Activated T-cell treated with anti-CD3 and anti-CD28 coated beads, Interleukin-2, amount 50 U/mL, for 72 hours (primary cell): ENCODE results near the gene EIF1AX. TPM values are rescaled to one million over a fixed set of nuclear protein-coding genes. Genes with fewer than 3 reads are reported as not detected.
A peak's percentile ranks its signal among the peaks of the same experiment; 100 is the strongest.
"Not testable (repeated sequence)": the region's sequence is repeated elsewhere in the genome, so short reads cannot be mapped to it uniquely, and the experiment has no call there.

Experiments used
- ATAC-seq, 2 donors: fragments of 150-1000 bp; cut with Tn5 transposase; replicated peaks in 1 of 2; 2 replicates each; pipeline ENCODE4 v1.10.0; 2021; ENCODE audit warnings: moderate library complexity in 2 of 2, mild to moderate bottlenecking in 1 of 2
- DNase-seq, 2 donors: peaks; one replicate each; pipeline ENCODE4 v3.0.0; 2021 to 2022; ENCODE audit warnings: mixed read lengths in 1 of 2
- H3K27ac Mint-ChIP-seq: one replicate; pipeline ENCODE4 v1.8.0; 2022; ENCODE audit warnings: mild to moderate bottlenecking, moderate library complexity, mixed read lengths
- H3K27me3 Mint-ChIP-seq: one replicate; pipeline ENCODE4 v1.8.0; 2022; ENCODE audit warnings: low read depth, mixed read lengths
- H3K36me3 Mint-ChIP-seq, 2 donors: one replicate each; pipeline ENCODE4 v1.8.0; 2022; ENCODE audit warnings: mixed read lengths in 2 of 2, mild to moderate bottlenecking in 1 of 2; ENCODE audit not compliant: insufficient read depth in 2 of 2
- H3K4me1 Mint-ChIP-seq: one replicate; pipeline ENCODE4 v1.8.0; 2022; ENCODE audit warnings: low read depth, mixed read lengths
- H3K4me3 Mint-ChIP-seq, 2 donors: one replicate each; pipeline ENCODE4 v1.8.0; 2022; ENCODE audit warnings: mild to moderate bottlenecking in 2 of 2, mixed read lengths in 2 of 2, moderate library complexity in 2 of 2
- H3K9me3 Mint-ChIP-seq, 2 donors: one replicate each; pipeline ENCODE4 v1.8.0; 2022; ENCODE audit warnings: mixed read lengths in 2 of 2
- total RNA-seq, 2 donors: library from RNA; stranded (reverse); gene quantifications; one replicate each; pipeline ENCODE4 v1.2.3, GENCODE V29; 2022

Gene EIF1AX, protein sequence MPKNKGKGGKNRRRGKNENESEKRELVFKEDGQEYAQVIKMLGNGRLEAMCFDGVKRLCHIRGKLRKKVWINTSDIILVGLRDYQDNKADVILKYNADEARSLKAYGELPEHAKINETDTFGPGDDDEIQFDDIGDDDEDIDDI
- 100 to 1,000 TPM in 1 of 2 donors, 10 to 100 TPM in 1; 66.1 to 117 TPM for total RNA-seq

DNA sequence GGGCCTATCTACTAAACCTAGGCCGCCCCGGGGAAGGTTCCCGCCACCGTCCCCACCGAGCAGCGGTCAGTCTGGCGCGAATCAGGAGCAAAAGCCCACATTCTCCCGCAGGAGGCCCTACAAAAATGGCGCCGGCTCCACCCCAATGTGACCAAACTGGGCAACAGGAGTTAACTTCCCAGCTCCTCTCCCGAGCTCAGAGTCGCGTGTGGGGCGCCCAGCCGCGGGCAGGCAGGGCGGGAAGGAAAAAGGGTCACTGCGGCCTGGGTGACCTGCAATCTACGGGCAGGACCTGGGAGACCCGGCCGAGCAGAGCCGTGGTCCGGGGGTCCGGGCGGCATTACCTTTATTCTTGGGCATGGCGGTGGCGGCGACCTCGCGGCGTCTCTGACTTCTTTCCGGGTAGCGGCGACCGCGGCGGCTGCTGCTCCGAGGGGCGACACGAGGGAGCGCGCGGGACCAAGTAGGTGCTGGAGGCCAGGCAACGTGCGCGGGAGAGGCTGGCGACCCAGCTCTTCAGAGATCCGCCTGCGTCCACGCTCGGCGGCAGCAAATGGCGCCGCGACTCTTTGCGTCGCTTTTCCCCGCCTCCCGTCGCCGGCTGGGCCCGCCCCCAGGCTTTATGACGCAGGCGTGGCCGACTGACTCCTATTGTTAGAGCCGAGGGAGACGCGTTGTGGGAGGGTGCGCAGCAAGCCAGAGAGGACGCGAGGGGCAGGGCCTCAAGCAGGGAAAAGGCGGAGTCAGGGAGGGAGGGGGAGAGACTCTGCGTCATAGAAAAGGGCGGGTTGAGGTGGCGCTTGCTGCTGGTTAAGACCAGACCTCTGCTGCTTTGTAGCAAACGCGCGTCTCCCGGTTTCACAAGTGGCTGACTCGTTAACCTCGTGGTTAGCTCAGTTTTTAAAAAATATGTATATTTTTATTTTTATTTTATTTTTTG, at the start of gene EIF1AX:
Gene EIF1AX, minus strand, starts transcription at position 558 of the 940 bp plus-strand sequence. Its CDS starts 198 bp downstream, at position 360.
- H3K27ac Mint-ChIP-seq: peak within 1 kb of the TSS; percentile 88
- H3K27me3 Mint-ChIP-seq: no peaks in the 10 kb centered on the region
- peaks cover 3 to 23% of the 10 kb centered on the region in 2 donors for H3K36me3 Mint-ChIP-seq
- H3K4me1 Mint-ChIP-seq: peaks cover 60% of the 10 kb centered on the region
- DNase-seq (peak; percentile 94 to 99), ATAC-seq (peak; percentile 98 to 99)
- peak within 1 kb of the TSS; percentile 91 to 95 for H3K4me3 Mint-ChIP-seq
- no peaks in the 10 kb centered on the region for H3K9me3 Mint-ChIP-seq

DNA sequence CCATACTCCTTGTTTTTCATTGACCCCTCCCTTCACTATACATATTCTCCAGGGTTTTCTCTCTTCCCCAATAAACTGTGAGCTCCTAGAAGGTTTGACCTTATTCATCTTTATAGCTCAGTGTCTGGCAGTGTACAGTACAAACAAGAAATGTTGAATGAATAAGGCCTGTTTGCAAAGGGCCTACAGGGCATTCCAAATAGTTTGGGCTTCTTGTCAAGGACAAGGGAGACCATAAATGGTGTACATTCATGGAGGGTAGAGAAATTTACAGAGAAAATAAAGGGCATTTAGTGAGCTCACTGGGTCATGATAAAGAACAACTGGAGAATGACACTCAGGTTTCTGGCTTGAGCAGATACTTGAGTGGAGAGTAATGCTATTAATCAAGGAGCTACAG, 47.5 kb upstream of the EIF1AX start:
- ATAC-seq: no peak
- no peaks in the 10 kb centered on the region for H3K9me3 Mint-ChIP-seq
- H3K4me1 Mint-ChIP-seq: no peaks in the 10 kb centered on the region
- H3K27ac Mint-ChIP-seq: peak overlapping the region; percentile 74
- no peak overlapping the region for H3K4me3 Mint-ChIP-seq
- H3K27me3 Mint-ChIP-seq: peaks cover 8% of the 10 kb centered on the region
- peaks cover 5 to 21% of the 10 kb centered on the region in 2 donors for H3K36me3 Mint-ChIP-seq
- DNase-seq: no peak

DNA sequence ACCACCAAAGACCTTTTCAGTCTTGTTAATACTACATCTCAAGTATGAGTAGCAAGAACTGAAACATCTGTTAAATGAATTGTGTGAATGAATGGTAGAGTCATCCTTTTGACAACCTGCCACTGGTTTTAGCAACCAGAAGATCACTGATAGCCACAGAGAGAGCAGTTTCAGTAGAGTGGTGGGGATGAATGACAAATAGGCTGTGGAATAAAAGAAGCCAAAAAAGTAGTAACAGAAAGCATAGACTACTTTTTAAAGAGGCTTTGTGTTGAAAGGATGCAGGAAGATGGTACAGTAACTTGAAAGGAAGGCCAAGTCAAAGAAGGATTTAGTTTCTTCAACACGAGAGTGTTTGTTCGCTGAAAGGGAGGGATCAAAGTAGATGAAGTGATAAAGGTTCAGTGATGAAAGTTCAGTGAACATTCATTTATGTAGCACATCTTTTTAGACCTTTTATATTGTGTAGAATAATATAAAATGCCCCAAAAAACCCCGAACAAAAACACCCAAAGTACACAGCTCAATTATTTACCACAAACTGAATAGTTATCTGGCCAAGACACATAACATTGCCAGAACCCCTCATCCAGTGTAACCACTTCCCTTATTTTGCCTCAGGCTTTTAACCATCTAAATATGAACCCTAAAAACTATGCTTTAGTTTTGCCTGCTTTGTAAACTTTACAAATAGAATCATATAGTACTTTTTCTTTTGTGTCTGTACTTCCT, 40.1 kb upstream of the EIF1AX start:
- Mint-ChIP-seq H3K36me3 (peaks cover 5 to 19% of the 10 kb centered on the region in 2 donors), H3K4me1 (peaks cover 22% of the 10 kb centered on the region), H3K27ac (peak overlapping the region; percentile 55), H3K9me3 (no peaks in the 10 kb centered on the region), H3K27me3 (peaks cover 7% of the 10 kb centered on the region), H3K4me3 (peak overlapping the region in 1 of 2 donors; percentile 13)
- DNase-seq: no peak
- peak; percentile 88 to 91 for ATAC-seq

DNA sequence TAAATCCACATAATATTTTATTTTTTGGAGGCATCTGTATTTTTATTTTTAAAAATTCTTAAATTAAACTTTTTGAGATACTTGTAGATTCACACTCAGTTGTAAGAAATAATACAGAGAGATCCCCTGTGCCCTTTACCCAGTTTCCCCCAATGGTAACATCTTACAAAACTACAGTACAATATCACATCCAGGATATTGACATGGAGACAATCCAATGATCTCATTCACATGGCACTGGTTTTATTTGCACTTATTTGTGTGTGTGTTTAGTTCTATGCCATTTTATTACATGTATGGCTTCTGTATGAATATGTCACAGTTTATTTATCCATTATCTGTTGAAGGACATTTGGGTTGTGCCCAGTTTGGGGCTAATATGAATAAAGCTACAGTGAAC, 35.5 kb upstream of the EIF1AX start:
- Mint-ChIP-seq H3K4me1 (peaks cover 8% of the 10 kb centered on the region), H3K4me3 (no peak overlapping the region)

DNA sequence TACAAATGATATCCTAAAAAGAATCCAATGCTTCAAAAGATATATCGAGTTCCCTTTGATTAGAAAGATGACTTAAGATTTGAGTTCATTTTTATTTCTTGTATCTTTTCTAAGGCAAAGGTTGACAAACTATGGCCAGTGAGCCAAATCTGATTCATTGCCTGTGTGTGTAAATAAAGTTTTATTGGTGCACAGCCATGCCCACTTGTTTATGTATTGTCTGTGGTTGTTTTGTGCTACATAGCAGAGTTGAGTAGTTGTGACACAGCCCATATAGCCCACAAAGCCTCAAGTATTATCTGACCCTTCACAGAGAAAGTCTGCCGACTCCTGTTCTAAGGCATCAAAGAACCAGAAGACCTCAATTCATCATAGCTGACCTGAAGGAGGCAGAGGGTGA, 32.2 kb upstream of the EIF1AX start:
- Mint-ChIP-seq H3K27me3 (peaks cover 2% of the 10 kb centered on the region), H3K4me1 (no peaks in the 10 kb centered on the region), H3K27ac (no peak overlapping the region), H3K4me3 (no peak overlapping the region), H3K9me3 (no peaks in the 10 kb centered on the region), H3K36me3 (peaks cover 1 to 6% of the 10 kb centered on the region in 2 donors)
- DNase-seq (no peak), ATAC-seq (no peak)

More for the DNA sequence above, 35.5 kb upstream of the EIF1AX start:
- no peak overlapping the region for H3K27ac Mint-ChIP-seq
- H3K36me3 Mint-ChIP-seq: peaks cover 5 to 7% of the 10 kb centered on the region in 2 donors
- H3K27me3 Mint-ChIP-seq: peaks cover 7% of the 10 kb centered on the region
- DNase-seq (no peak), ATAC-seq (no peak)
- H3K9me3 Mint-ChIP-seq: no peaks in the 10 kb centered on the region

DNA sequence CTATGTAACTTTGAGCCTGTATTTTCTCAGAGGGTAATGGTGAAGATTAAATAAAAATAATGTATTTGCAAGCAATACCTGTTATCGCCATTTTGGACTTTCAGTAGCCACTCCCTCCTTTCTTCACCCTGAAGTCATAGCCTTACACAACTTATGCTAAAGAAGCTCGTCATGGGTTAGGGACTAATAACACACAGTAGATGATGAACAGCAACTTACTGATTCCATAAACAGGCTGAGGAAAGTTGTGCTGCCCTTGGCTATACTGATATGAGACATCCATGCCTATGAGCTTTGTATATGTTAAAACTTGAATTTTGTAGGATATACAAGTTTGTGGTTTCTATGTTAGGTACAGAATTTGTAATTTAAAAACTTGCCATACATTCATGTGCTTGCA, 31.7 kb upstream of the EIF1AX start:
- ATAC-seq (no peak), DNase-seq (no peak)
- Mint-ChIP-seq H3K36me3 (peaks cover 0 to 6% of the 10 kb centered on the region in 2 donors), H3K9me3 (no peaks in the 10 kb centered on the region), H3K27me3 (no peaks in the 10 kb centered on the region), H3K4me1 (no peaks in the 10 kb centered on the region), H3K27ac (no peak overlapping the region), H3K4me3 (no peak overlapping the region)

DNA sequence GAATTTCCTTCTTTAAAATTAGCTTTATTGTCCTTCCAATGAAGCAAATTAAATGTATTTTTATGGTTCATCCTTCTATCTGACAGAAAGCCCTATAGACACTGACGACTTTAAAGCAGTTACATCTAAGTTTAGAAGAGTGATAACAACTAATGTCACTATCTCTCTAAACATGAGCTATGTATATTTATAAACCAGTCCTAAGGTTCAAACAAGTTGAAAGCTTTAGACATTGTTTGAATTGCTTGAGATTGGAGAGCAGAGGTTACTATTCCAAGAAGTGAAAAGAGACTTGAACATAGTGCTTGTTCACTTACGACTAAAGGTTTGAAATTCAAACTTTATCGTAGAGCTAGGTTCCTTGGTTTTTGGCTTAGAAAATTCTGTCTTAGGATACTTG, 30.2 kb upstream of the EIF1AX start:
- peaks cover 0 to 7% of the 10 kb centered on the region in 2 donors for H3K36me3 Mint-ChIP-seq
- no peak overlapping the region for H3K4me3 Mint-ChIP-seq
- ATAC-seq: no peak
- H3K27me3 Mint-ChIP-seq: no peaks in the 10 kb centered on the region
- no peak for DNase-seq
- no peak overlapping the region for H3K27ac Mint-ChIP-seq
- H3K9me3 Mint-ChIP-seq: no peaks in the 10 kb centered on the region
- no peaks in the 10 kb centered on the region for H3K4me1 Mint-ChIP-seq

DNA sequence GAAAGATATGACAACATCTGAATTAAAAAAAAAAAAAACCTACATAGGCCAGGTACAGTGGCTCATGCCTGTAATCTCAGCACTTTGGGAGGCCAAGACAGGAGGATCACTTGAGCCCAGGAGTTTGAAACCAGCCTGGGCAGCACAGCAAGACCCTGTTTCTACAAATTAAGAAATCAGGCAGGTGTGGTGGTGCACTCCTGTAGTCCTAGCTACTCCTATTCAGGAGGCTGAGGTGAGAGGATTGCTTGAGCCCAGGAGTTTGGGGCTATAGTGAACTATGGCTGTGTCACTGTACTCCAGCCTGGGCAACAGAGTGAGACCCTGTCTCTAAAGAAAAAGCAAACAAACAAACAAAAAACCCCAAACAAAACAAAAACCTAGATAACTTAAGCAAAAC, 20.9 kb upstream of the EIF1AX start:
- H3K27ac Mint-ChIP-seq, H3K9me3 Mint-ChIP-seq, H3K27me3 Mint-ChIP-seq, ATAC-seq, H3K36me3 Mint-ChIP-seq, H3K4me1 Mint-ChIP-seq, H3K4me3 Mint-ChIP-seq, DNase-seq: not testable (repeated sequence)

DNA sequence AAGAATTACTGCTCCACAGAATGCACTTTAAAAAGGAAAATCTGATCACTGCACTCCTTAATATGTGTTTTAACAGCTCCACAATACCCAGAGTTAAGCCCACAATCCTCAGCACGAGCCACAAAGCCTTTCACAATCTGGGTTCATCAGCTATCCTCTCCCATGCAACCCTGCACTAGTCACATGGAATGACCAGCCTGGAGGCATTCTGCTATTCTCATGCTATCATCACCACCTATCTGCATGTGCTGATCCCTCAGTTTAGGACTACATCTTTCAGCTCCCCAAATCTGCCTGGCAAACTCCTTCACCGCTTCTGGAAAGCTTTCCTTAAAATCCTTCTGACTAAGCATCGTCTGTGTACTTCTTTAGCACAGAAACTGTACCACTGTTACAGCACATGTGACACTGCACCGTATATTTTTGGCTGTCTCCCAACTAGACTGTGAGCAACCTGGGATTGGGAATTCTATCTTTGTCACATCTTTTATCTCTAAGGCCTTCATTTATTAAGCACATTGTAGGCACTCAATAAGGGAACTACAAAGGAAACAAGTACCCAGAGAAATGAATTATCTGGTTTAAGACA, 18.3 kb upstream of the EIF1AX start:
- no peak overlapping the region for H3K4me3 Mint-ChIP-seq
- ATAC-seq (no peak), DNase-seq (no peak)
- H3K9me3 Mint-ChIP-seq: no peaks in the 10 kb centered on the region
- H3K36me3 Mint-ChIP-seq: peaks cover 7 to 9% of the 10 kb centered on the region in 2 donors
- H3K27me3 Mint-ChIP-seq: peaks cover 5% of the 10 kb centered on the region
- H3K4me1 Mint-ChIP-seq: no peaks in the 10 kb centered on the region
- H3K27ac Mint-ChIP-seq: no peak overlapping the region

DNA sequence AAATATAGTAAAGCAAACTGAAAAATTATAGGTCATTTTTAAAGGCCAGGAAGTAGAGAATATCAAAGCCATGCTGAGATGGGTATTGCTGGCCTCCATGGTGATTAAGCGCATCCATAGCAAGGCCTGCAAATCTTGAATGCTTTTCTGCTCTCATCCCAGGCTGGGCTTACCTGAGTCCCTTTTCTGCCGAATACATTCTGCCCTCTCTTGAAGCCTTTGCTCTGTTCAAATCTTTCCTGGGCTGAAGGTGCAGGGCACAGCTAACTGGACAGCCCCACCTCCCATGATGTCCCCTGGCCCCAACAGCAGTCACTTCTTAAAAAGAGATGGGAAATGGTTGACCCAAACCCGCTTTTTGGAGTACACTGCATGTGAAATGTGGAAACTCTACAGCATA, 10.1 kb upstream of the EIF1AX start:
- ATAC-seq (no peak), DNase-seq (no peak)
- H3K27ac Mint-ChIP-seq: no peak overlapping the region
- H3K4me3 Mint-ChIP-seq: no peak overlapping the region
- no peaks in the 10 kb centered on the region for H3K9me3 Mint-ChIP-seq
- peaks cover 4 to 10% of the 10 kb centered on the region in 2 donors for H3K36me3 Mint-ChIP-seq
- H3K27me3 Mint-ChIP-seq: peaks cover 10% of the 10 kb centered on the region
- H3K4me1 Mint-ChIP-seq: peaks cover 5% of the 10 kb centered on the region

DNA sequence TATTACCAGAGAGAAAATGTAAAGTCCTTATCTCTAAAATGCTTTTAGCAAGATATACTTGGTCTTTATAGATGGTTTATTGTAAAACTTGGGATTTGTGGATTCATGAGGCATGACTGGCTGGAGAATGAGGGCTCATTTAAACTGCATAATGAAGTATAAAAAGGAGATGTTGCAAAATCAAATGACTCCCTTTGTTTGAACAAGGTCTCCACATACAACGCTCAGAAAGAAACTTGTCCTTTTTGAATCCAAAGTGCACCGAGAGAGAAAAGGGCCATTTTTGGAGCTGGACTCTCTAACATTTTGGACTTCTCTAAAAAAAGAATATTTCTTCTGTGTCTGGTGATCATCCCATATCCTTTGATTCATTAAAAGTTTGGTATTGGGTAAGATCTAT, 7.7 kb upstream of the EIF1AX start:
- H3K9me3 Mint-ChIP-seq: no peaks in the 10 kb centered on the region
- H3K27ac Mint-ChIP-seq: no peak overlapping the region
- H3K4me3 Mint-ChIP-seq: no peak overlapping the region
- ATAC-seq (no peak), DNase-seq (no peak)
- peaks cover 5% of the 10 kb centered on the region for H3K27me3 Mint-ChIP-seq
- peaks cover 2 to 10% of the 10 kb centered on the region in 2 donors for H3K36me3 Mint-ChIP-seq
- H3K4me1 Mint-ChIP-seq: peaks cover 13% of the 10 kb centered on the region

DNA sequence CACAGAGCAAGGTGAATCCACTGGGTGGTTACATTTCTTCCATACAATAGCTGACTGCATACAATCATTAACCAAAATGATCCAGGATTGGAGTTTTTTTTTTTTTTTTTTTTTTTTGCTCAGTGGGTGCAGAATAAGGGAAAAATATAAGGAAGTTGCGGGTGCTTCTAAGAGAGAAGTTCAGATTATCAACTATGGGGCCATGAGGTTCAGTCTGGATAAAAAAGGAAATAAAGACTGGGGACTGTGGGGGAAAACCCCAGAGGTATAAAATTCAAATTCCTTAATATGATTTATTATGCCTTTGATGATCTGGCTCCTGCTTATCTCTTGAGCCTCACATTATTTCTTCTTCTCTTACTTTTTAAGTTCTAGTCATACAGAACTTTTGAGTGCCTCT, 5.9 kb upstream of the EIF1AX start:
- Mint-ChIP-seq H3K36me3 (peaks cover 0 to 3% of the 10 kb centered on the region in 2 donors), H3K4me3 (no peak overlapping the region), H3K4me1 (peaks cover 30% of the 10 kb centered on the region), H3K27me3 (peaks cover 5% of the 10 kb centered on the region), H3K27ac (no peak overlapping the region), H3K9me3 (no peaks in the 10 kb centered on the region)
- DNase-seq (no peak), ATAC-seq (no peak)
